Stimulated activated CD8-positive, alpha-beta memory T cell treated with anti-CD3 and anti-CD28 coated beads, Interleukin-2, amount 100 ng/mL, for 1 hour (primary cell): ENCODE measurements around the gene CAPN15.

Experiments used
- DNase-seq, 2 donors: peaks; one replicate each; pipeline ENCODE4 v3.0.0-alpha.2; 2020; ENCODE audit warnings: low read depth in 2 of 2

Gene CAPN15

GRCh38 chr16:525520-526180, 1.9 kb upstream of the CAPN15 start:
- DNase-seq = no peak

DNA sequence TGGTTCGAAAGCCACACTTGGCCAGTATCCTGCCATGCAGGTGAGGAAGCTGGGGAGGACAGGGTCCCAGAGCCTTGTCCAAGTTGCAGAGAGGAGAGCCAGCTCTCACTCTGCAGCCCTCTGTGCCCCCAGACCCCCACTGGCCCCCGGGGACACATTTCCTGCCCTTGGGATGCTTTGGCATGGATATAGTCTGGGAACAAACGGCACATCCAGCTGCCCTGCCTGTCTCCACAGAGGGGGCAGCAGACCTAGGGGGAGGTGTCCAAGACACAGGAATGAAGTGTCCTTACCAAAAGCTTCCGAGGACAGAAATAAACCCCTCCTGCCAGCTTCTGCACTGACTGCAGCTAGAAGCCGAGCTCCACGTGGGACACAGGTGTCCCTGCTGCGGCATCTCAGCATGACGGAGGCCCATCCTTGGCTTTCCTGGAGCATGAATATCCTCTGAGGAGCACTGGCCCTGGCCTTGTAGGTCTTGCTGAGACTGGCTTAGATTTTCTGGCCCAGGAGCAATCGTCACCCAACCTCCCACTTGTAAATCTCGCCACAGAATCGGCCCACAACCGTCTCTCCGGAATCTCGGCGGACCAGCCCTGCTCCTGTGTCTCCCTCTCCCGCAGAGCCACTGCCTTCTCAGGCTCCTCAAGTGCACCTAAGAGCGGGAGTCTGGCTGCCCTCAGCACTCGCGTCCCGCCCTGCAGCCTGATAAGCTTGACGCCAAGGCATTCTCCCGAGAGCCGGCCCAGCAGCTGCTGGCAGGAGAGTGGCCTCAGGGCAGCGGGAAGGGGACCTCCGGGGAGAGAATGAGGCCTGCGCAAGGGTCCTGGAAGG, 1.1 kb upstream of the CAPN15 start:
- no peak for DNase-seq

DNA sequence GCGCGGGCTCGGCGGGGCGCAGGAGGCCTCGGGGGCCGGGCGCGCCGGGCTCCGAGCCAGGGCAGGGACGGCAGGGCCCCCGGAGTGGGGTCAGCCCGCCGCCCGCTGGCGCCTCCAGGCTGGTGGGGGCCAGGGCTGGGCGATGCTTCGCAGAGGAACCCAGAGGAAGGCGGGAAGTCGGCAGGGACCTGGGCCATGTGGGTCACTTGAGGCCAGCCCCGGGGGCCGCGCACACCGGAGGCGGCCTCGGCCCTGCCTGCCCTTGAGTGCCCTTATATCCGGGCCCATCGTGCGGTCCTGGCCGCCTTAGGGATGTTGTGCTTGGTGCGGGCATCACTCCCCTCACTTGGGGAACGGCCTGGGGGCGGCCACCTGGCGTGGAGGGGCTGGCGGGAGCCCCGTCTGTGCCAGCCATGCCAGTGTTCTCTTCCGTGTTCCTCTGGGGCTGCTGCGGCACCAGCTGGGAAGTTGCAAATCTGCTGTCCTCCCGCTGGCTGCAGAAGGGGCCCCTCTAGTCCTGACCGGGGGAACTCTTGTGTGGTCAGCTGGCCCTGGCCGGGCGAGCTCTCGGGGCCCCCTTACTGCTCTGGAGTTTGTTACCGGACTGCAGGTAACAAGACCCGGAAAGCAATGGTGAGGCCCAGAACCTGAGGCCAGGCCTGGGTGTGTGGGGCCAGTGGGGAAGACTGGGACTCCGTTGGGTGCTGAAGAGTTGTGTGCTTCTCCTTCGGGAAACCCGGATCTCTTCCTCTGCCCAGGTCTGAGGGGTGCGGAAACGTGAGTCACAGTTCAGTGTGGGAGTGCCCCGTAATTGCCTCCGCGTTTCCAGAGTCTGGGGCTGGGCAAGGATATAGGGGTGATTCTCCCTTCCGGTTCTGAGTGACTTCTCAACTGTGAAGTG, 849 bp downstream of the CAPN15 start:
- DNase-seq = no peak

GRCh38 chr16:529012-529575, 1.6 kb downstream of the CAPN15 start:
- DNase-seq = no peak

- no peak for DNase-seq
Measured at GRCh38 chr16:530111-530817, 2.8 kb downstream of the CAPN15 start.

GRCh38 chr16:531494-532125, 4.1 kb downstream of the CAPN15 start:
- no peak for DNase-seq

DNA sequence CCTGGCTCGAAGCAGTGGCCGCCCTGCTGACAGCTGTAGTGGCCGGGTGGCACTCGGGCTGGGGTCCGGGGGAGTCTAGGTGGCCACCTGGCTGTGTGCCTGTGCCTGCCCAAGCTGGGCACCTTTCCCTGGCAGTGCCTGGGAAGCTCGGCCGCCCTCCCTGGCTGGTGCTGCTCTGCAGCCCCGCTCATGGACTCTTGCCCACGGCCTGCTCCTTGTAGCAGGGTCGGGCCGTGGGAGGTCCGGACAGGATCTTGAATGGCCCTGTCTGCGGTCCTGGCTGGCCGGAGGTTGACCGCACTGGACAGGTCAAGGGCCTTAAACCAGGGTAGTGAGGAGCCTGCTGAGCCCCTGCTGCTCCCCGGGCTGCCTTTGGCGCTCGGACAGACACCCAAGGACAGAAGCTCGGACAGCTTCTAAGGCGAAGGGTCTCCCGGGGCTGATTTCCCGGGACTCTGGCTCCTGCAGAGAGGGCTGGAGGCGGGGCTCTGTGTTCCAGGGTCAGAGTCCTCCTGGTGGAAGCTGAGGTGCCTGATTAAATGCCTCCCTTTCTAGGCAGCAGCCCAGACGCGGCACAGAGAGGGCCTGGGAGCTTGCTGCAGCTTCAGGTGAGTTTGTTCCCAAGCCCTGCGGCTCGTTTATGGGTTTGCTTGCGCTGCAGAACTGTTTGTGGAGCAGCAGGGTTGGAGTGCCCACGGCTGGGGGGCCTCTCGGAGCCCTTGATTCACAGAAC, 6.0 kb downstream of the CAPN15 start:
- DNase-seq = no peak

DNA sequence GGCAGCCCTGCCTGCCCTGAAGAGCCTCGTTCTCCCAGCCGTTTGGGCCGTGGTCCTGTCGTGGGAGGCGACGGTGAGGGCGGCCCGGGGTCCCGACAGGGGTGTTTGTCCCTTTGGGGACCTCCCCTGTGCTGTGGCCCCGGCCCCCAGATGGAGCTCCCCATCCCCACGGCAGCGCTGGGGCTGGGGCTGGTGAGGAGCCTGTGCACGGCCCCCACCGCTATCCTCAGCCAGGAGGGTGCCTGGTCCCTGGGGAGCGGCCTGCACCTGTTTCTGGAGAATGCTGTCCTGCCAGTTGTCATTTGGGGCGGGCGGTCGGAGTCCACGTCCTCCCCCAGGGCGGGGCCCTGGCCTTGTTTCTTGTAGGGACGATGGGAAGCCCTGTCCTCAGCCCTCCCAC, 6.6 kb downstream of the CAPN15 start:
- no peak for DNase-seq

- DNase-seq = no peak
Measured at GRCh38 chr16:534856-535445, 7.4 kb downstream of the CAPN15 start.

DNA sequence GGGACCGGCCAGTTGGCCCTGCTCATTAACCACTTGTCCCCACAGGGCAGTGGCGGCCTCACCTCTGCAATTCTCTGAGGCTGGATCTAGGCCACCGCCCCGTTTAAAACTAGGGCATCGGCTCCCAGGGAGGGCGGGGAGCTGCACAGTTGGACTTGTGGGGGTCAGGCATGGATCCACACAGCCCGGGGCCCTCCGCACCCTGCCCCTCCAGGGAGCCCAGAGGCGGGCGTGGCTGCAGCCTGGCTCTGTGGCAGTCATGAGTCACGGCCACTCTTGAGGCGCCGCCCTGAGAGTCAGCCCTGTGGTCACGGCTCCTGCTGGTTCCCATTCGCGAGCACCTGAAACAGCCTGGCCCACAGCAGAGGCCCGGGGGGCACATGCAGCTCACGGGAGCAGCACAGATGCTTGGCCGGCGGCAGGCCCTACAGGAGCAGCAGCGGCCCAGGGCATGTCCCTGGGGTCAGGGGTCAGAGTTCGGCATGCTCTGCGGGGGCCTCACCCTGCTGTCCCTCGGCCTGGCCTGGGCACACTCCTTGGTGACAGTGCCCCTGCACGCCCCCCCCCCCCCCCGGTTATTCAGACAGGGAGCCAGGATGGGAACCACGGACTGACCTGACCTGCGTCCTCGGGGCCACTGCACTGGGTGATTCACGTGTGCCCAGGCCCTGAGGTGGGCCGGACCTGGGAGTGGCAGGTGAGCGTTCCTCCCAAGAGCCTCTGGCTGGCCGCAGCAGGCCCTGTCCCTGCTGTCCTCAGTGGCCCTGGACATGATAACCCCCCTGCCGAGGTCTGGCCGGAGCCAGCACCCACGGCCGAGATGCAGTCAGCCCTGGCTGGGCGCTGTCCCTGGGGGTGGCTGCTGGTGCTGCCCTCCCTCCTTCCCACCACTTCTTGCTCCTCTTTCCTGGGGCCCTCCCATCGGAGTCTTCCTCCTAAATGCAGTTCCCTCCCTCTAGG, 8.2 kb downstream of the CAPN15 start:
- no peak for DNase-seq

GRCh38 chr16:536746-537145, 9.2 kb downstream of the CAPN15 start:
- DNase-seq = no peak

DNA sequence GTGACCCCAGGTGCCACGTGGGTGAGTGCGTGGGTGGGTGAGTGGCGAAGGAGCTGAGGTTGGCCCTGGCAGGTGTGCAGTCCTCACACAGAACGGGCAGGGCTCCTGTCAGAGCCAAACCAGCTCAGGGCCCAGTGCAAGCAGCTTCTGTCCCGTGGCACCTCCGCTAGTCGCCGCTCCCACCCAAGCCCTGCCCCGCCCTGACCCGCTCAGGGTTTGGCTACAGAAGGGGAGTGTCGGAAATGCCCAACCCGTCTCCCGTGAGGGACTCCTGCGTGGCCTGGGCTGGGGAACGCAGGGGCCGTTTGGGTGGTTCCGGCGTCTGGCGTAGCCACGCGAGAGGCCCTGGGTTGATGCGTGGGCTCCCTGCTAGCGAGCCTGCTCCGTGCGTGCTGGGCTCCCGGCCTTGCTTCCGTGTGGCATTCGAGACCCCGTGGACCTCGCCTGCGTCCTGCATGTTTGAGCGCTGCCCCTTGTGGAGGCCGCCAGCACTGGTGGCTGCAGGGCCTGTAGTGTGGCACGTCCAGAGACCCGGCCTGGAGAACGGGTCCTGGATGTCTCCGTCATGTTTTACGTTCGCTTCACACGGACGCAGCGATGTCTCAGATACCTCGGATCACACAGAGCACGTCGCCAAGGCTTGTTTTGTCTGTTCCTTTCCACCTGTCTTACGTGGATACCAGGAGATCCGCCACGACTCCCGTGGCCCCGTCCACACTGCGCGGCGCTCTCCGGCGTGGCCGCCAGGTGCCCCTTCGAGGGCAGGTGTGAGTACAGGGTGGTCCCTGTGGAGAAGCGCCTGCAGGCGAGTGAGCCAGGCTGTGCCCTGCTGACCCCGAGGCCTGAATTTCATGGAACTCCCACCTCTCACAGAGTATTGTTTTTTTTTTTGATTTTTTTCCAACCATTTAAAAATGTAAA, 10.2 kb downstream of the CAPN15 start:
- DNase-seq = no peak

GRCh38 chr16:539901-540530, 12.5 kb downstream of the CAPN15 start:
- no peak for DNase-seq

DNA sequence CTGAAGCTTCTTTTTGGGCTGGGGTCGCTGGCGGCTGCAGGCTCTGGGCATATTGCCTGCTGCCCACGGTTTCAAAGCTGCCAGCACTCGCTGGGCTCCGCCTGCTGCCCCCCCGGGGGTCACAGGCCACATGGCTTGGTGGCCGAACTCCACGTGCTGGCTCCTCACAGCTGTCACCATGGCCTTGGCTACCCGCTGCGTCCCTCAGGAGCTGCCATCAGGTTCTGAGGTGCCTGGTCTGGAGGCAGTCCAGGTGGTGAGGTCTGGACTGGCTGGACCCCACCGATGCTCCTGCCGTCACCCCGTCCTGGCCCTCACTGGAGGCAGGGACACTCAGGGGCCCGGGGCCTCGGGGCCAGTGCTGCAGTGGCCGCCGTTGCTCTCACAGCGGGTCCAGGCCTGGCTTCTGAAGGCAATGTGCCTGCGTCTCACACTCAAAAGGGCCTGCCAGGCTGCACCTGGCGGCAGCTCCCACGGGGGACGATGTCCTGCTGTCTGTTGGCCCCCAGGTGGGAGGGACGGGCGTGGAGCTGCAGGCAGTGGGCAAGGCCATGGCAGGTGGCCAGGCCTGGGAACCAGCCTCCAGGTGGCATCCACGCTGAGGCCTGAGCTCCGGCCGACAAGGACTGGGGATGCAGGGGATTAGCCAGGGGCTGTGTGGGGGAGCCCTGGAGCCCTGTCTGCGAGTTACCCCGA, 13.3 kb downstream of the CAPN15 start:
- no peak for DNase-seq

DNA sequence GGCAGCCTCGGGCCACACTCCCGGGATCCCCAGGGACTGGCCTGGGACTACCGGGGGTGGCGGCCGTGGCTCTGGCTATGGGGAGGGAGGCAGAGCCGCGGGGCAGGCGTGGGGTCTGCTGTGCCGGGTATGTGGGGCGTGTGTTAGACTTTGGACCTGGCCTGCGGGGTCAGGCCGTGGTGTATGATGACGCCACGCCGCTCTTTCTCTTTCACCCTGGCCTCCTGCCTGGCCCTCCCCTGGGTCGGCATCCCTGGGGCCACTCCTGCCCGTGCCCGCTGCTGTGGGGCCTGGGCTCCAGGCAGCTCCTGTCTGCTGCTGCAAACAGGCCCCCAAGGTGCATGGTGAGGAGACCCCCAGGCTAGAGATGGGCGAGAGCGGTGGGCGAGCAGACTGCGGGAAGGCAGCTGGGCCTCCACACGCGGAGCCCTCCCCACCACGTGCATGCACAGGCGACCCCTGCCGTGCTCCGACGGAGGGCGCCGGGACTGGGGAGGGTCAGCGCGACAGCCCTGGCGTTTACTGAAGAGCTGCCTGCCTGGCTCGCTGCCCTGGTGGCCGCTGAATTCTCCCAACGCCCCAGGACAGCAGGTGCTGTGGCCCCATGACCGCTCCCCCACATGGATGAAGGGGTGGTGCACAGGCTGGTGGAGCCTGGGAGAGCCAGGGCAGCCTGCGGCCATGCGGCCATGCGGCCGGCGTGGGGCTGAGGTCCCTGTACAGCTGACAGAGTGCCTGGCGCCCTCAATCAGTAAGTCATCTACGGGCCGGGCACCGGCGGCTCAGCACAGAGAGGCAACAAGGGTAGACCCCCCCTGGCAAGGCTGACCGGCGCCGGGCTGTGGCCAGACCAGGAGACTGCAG, 16.0 kb downstream of the CAPN15 start:
- DNase-seq = no peak
